ENCODE measurements around the gene LIPC.
A peak's percentile ranks its signal among the peaks of the same experiment; 100 is the strongest.

The LIPC gene

GRCh38 chr15:58432401-58432800 is 610 bp downstream of the LIPC start:
- Histone ChIP-seq H3K9me3 (ENCODE audit: control insufficient read depth, insufficient read depth, low read length) (no peaks in the 10 kb centered on the region), H3K36me3 (ENCODE audit: control insufficient read depth, insufficient read depth, low read length) (no peaks in the 10 kb centered on the region), H3K4me3 (ENCODE audit: low read length) (no peak overlapping the region), H3K27ac (ENCODE audit: low read length) (no peak overlapping the region), H3K27me3 (ENCODE audit: control insufficient read depth, insufficient read depth, low read length) (no peaks in the 10 kb centered on the region), H3K4me1 (ENCODE audit: control insufficient read depth, insufficient read depth, low read length) (no peaks in the 10 kb centered on the region)
- DNase-seq (ENCODE audit: low read depth, low spot score) = no peak
- WGBS (ENCODE audit: insufficient coverage, insufficient read length) = no CpG with 5 or more reads among the region's 7 CpGs

DNA sequence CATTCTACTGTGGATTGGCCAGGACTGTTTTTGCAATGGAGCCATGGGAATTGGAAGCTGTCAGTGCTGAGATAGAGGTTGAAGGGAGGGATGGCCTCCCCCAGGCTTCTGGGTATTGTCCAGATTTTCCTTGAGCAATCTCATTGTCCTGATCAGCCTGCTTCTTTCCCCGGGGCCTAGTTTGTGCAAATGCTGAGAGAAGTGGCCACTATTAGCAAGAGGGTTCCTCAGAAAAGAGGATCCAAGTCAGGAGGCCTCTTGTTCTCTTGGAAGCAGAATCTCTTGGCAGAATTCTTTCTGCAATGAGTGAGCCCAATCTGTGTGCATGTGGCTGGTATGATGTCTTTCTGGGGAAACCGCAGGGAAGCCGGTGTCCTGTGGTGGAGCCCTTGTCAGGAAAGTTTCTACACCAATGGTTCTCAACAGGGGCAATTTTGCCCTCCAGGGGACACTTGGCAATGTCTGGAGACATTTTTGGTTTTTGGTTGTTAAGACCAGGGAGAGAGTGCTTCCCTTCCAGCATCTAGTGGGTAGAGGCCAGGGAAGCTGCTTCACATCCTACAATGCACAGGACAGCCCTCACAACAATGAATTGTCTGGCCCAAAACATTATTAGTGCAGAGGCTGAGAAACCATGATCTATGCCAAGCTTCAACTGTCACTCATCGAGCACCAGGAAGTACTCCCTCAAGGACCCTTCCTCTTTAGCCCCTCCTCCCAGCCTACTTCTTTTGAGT is 2.0 kb downstream of the LIPC start:
- no CpG with 5 or more reads among the region's 4 CpGs for WGBS (ENCODE audit: insufficient coverage, insufficient read length)
- DNase-seq (ENCODE audit: low read depth, low spot score) = no peak

DNA sequence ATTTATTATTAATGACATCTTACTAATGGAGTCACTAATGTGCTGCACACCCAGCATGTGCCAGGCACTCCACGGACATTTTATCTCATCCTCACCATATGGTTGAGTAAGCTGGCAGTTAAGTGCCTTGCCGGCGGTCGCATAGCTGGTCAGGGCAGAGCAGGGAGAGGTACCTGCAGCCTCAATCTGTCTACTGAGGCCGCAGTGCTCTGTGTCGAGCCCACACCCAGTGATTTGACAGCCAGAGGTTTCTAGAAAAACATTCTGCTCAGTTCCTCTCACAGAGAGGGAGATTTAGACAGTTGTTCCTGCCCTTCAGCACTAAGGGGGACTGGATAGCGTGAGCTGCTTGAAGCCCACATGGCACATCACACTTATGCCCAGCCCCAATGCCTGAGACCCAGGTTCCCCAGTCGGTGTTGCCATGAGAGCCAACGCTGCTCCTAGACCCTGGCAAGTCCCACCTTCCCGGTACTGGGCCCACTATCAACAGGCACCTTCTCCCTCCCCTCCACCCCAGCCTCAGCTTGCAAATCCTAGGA is 2.6 kb downstream of the LIPC start:
- H3K36me3 ChIP-seq (ENCODE audit: control insufficient read depth, insufficient read depth, low read length) = no peaks in the 10 kb centered on the region
- H3K4me3 ChIP-seq (ENCODE audit: low read length) = no peak overlapping the region
- no peaks in the 10 kb centered on the region for H3K9me3 ChIP-seq (ENCODE audit: control insufficient read depth, insufficient read depth, low read length)
- H3K4me1 ChIP-seq (ENCODE audit: control insufficient read depth, insufficient read depth, low read length) = no peaks in the 10 kb centered on the region
- DNase-seq (ENCODE audit: low read depth, low spot score) = no peak
- H3K27ac ChIP-seq (ENCODE audit: low read length) = no peak overlapping the region
- no CpG with 5 or more reads among the region's 10 CpGs for WGBS (ENCODE audit: insufficient coverage, insufficient read length)
- H3K27me3 ChIP-seq (ENCODE audit: control insufficient read depth, insufficient read depth, low read length) = no peaks in the 10 kb centered on the region

More for the DNA sequence above, 2.0 kb downstream of the LIPC start:
- Histone ChIP-seq H3K4me3 (ENCODE audit: low read length) (no peak overlapping the region), H3K4me1 (ENCODE audit: control insufficient read depth, insufficient read depth, low read length) (no peaks in the 10 kb centered on the region), H3K36me3 (ENCODE audit: control insufficient read depth, insufficient read depth, low read length) (no peaks in the 10 kb centered on the region), H3K9me3 (ENCODE audit: control insufficient read depth, insufficient read depth, low read length) (no peaks in the 10 kb centered on the region), H3K27me3 (ENCODE audit: control insufficient read depth, insufficient read depth, low read length) (no peaks in the 10 kb centered on the region), H3K27ac (ENCODE audit: low read length) (no peak overlapping the region)

DNA sequence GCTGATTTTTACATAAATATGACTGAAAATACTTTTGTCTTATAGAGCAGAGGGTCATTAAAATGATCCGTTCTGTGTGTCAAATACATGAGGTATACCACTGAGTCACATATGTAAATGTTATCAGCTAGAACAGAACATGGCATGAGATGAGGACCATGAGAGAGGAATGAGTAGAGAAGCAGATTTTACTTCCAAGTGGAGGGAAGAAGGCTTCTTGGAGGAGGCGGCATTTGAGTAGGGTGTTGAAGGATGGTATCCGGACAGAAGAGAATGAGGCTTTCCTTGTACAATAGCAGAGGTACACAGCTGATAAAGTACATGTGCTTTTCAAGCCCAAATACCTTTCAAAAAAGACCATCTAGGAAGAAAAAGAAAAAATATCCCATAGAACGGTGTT is 4.8 kb downstream of the LIPC start:
- no peak overlapping the region for H3K4me3 ChIP-seq (ENCODE audit: low read length)
- no peaks in the 10 kb centered on the region for H3K27me3 ChIP-seq (ENCODE audit: control insufficient read depth, insufficient read depth, low read length)
- no peak overlapping the region for H3K27ac ChIP-seq (ENCODE audit: low read length)
- H3K36me3 ChIP-seq (ENCODE audit: control insufficient read depth, insufficient read depth, low read length) = no peaks in the 10 kb centered on the region
- no peaks in the 10 kb centered on the region for H3K9me3 ChIP-seq (ENCODE audit: control insufficient read depth, insufficient read depth, low read length)
- WGBS (ENCODE audit: insufficient coverage, insufficient read length) = no CpG with 5 or more reads among the region's 4 CpGs
- no peaks in the 10 kb centered on the region for H3K4me1 ChIP-seq (ENCODE audit: control insufficient read depth, insufficient read depth, low read length)
- DNase-seq (ENCODE audit: low read depth, low spot score) = no peak

GRCh38 chr15:58437531-58438105 is 5.8 kb downstream of the LIPC start:
- H3K9me3 ChIP-seq (ENCODE audit: control insufficient read depth, insufficient read depth, low read length) = no peaks in the 10 kb centered on the region
- H3K4me3 ChIP-seq (ENCODE audit: low read length) = no peak overlapping the region
- no peaks in the 10 kb centered on the region for H3K27me3 ChIP-seq (ENCODE audit: control insufficient read depth, insufficient read depth, low read length)
- no peaks in the 10 kb centered on the region for H3K36me3 ChIP-seq (ENCODE audit: control insufficient read depth, insufficient read depth, low read length)
- no peaks in the 10 kb centered on the region for H3K4me1 ChIP-seq (ENCODE audit: control insufficient read depth, insufficient read depth, low read length)
- no CpG with 5 or more reads among the region's 9 CpGs for WGBS (ENCODE audit: insufficient coverage, insufficient read length)
- DNase-seq (ENCODE audit: low read depth, low spot score) = no peak
- H3K27ac ChIP-seq (ENCODE audit: low read length) = no peak overlapping the region

GRCh38 chr15:58438111-58438510 is 6.3 kb downstream of the LIPC start:
- H3K4me3 ChIP-seq (ENCODE audit: low read length) = no peak overlapping the region
- H3K4me1 ChIP-seq (ENCODE audit: control insufficient read depth, insufficient read depth, low read length) = peaks cover under 1% of the 10 kb centered on the region; the same call in 1 of the 2 replicates
- no peak for DNase-seq (ENCODE audit: low read depth, low spot score)
- WGBS (ENCODE audit: insufficient coverage, insufficient read length) = no CpG with 5 or more reads among the region's 9 CpGs
- H3K27me3 ChIP-seq (ENCODE audit: control insufficient read depth, insufficient read depth, low read length) = no peaks in the 10 kb centered on the region
- H3K9me3 ChIP-seq (ENCODE audit: control insufficient read depth, insufficient read depth, low read length) = no peaks in the 10 kb centered on the region
- H3K27ac ChIP-seq (ENCODE audit: low read length) = no peak overlapping the region
- no peaks in the 10 kb centered on the region for H3K36me3 ChIP-seq (ENCODE audit: control insufficient read depth, insufficient read depth, low read length)

DNA sequence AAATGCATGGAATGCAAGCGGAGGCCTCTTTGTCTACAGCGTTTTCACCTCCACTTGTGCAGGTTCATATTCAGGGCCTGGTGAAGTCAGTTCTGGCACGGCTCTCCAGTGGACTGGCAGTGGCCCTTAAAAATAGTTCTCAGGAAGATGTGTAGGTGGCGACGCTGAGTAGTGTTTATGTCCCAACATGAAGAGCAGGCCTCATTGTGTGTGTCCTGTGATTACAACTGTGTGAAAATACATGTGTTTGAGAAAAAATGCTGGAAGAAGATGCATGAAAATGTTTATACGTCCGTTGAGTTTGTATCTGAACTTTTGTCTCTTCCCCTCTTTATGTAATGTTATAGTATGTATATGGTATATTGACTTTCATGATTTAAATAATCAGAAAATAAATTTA is 7.2 kb downstream of the LIPC start:
- peaks cover 3% of the 10 kb centered on the region; the same call in 1 of the 2 replicates for H3K4me1 ChIP-seq (ENCODE audit: control insufficient read depth, insufficient read depth, low read length)
- H3K27ac ChIP-seq (ENCODE audit: low read length) = no peak overlapping the region
- H3K4me3 ChIP-seq (ENCODE audit: low read length) = no peak overlapping the region
- peak; percentile 29 for DNase-seq (ENCODE audit: low read depth, low spot score)
- no peaks in the 10 kb centered on the region for H3K9me3 ChIP-seq (ENCODE audit: control insufficient read depth, insufficient read depth, low read length)
- H3K36me3 ChIP-seq (ENCODE audit: control insufficient read depth, insufficient read depth, low read length) = no peaks in the 10 kb centered on the region
- no CpG with 5 or more reads among the region's 7 CpGs for WGBS (ENCODE audit: insufficient coverage, insufficient read length)
- no peaks in the 10 kb centered on the region for H3K27me3 ChIP-seq (ENCODE audit: control insufficient read depth, insufficient read depth, low read length)

- Histone ChIP-seq H3K36me3 (ENCODE audit: control insufficient read depth, insufficient read depth, low read length) (no peaks in the 10 kb centered on the region), H3K27me3 (ENCODE audit: control insufficient read depth, insufficient read depth, low read length) (no peaks in the 10 kb centered on the region), H3K4me3 (ENCODE audit: low read length) (no peak overlapping the region), H3K27ac (ENCODE audit: low read length) (no peak overlapping the region), H3K9me3 (ENCODE audit: control insufficient read depth, insufficient read depth, low read length) (no peaks in the 10 kb centered on the region), H3K4me1 (ENCODE audit: control insufficient read depth, insufficient read depth, low read length) (peaks cover 6% of the 10 kb centered on the region; the same call in 1 of the 2 replicates)
- no CpG with 5 or more reads among the region's 7 CpGs for WGBS (ENCODE audit: insufficient coverage, insufficient read length)
- DNase-seq (ENCODE audit: low read depth, low spot score) = no peak
Measured at GRCh38 chr15:58440158-58440910, 8.5 kb downstream of the LIPC start.

GRCh38 chr15:58440922-58441321 is 9.1 kb downstream of the LIPC start:
- H3K27me3 ChIP-seq (ENCODE audit: control insufficient read depth, insufficient read depth, low read length) = no peaks in the 10 kb centered on the region
- no peaks in the 10 kb centered on the region for H3K36me3 ChIP-seq (ENCODE audit: control insufficient read depth, insufficient read depth, low read length)
- no peak for DNase-seq (ENCODE audit: low read depth, low spot score)
- peaks cover 6% of the 10 kb centered on the region; the same call in 1 of the 2 replicates for H3K4me1 ChIP-seq (ENCODE audit: control insufficient read depth, insufficient read depth, low read length)
- H3K4me3 ChIP-seq (ENCODE audit: low read length) = no peak overlapping the region
- no CpG with 5 or more reads among the region's 1 CpG for WGBS (ENCODE audit: insufficient coverage, insufficient read length)
- no peak overlapping the region for H3K27ac ChIP-seq (ENCODE audit: low read length)
- no peaks in the 10 kb centered on the region for H3K9me3 ChIP-seq (ENCODE audit: control insufficient read depth, insufficient read depth, low read length)

- Histone ChIP-seq H3K36me3 (ENCODE audit: control insufficient read depth, insufficient read depth, low read length) (no peaks in the 10 kb centered on the region), H3K9me3 (ENCODE audit: control insufficient read depth, insufficient read depth, low read length) (no peaks in the 10 kb centered on the region), H3K4me1 (ENCODE audit: control insufficient read depth, insufficient read depth, low read length) (peaks cover 6% of the 10 kb centered on the region; the same call in 1 of the 2 replicates), H3K27ac (ENCODE audit: low read length) (no peak overlapping the region), H3K4me3 (ENCODE audit: low read length) (no peak overlapping the region), H3K27me3 (ENCODE audit: control insufficient read depth, insufficient read depth, low read length) (no peaks in the 10 kb centered on the region)
- WGBS (ENCODE audit: insufficient coverage, insufficient read length) = 100% methylated on average over 1 of the region's 9 CpGs
- no peak for DNase-seq (ENCODE audit: low read depth, low spot score)
Measured at GRCh38 chr15:58441376-58442070, 9.7 kb downstream of the LIPC start.
